NCI-H69 (cell line): Measurements from ENCODE around the gene PBRM1.

Experiments used
- DNase-seq: peaks from one replicate; lab custom pipeline; 2025; lab: John Stamatoyannopoulos, UW

PBRM1 gene

DNA sequence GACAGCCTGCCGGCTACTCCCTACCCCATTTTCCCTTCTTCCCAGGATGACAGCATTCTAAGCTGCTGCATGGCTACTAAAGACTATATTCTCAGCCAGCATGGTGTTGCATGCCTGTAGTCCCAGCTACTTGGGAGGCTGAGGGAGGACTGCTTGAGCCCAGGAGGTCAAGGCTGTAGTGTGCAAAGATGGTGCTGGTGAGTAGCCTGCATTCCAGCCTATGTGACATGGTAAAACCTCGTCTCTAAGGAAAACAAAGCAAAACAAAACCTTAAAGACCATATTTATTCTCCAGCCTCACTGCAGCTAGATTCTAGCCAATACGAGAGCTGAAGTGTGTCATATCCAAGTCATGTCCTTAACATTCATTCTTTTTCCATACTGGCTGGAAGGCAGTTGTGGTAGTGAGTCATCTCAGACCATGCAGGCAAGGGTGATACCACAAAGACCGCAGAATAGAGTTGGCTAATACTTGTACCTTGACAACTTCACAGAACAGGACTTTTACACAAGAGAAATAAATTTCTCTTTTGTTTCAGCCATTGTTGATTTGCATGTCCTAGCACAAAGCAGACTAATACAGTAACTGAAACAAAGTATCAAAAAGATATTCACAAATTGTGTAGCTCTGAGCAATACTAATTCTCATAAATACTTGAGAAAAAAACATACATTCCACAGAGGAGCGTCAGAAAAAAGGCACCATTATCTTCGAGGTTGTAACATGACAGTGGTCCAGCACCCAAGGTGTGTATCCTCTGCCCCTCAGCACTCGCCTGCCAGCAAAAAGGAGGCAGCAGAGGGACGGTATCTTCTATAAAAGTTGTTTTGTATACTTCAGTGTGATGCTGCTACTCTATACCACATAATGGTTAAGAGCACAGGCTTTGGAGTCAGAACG is 14.8 kb downstream of the PBRM1 start:
- DNase-seq, result no peak

DNA sequence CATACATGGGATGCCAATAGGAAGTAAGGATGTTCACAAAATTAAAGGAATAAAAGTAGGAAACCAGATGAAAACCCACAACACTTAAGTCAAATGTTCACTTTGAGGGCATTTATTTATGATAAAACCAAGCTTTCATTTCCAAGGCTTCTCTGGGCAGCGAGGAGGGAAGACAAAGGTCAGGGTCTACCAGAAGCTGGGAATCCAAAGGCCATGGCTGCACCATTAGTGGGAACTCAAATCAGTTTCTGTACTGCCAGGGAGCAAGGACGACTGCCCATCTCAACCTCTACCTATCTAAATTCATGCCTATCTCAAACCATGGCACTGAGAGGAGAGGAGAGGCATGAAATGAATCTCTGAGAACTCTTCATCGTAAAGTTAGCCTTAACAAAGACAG is 22.6 kb downstream of the PBRM1 start:
- DNase-seq, result no peak

DNA sequence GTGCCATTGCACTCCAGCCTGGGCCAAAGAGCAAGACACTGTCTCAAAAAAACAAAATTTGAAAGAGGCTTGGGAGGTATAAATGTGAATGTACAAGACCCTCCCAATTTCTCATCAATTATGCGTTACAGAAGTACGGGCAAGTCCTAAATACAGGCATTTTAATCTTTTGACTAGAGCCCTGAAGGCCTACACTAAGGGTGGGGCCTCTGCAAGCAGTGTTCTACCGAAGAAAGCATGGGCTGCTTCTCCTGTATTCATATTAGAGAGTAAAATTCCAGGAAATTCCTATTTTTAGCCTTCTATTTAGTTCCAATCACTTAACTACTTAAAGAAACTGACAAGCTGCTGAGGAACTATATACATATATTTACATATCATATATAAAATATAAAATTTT is 25.7 kb downstream of the PBRM1 start:
- no peak for DNase-seq

DNA sequence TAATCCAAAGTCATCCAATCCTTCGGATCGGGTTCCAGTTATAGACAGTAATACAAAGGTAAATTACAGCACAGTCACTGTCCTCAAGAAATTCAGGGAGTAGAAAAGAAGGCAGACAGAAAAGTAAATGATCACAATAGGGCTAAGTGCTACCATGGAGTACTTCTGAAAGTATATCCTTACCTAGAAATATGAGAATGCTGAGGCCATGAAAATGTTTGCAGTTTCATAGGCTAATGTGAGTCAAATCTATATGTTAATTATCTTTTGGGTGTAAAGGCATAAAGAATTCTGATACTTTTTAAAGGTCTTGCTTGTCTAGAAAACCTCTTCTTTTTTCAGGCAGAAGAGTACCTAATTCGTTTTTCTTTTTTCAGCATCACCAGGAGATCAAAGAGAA is 29.8 kb downstream of the PBRM1 start:
- DNase-seq, result no peak

DNA sequence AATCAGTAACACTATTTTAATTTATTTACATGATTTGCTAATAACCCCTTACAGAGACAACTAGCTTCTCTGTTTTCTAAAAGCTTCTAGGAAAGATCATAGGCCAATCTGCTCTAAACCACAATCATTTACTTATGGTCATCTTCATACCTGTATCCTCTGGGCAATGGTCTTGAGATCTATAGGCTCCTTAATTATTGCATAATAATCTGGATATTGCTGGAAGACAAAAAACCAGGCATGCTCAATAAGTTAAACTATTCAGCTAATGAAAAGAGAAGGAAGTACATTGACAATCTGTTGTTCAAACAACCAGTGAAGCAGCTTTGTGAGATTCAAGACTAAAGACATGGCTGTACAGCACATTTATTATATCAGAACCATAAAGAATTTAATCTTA is 34.1 kb downstream of the PBRM1 start:
- no peak for DNase-seq

DNA sequence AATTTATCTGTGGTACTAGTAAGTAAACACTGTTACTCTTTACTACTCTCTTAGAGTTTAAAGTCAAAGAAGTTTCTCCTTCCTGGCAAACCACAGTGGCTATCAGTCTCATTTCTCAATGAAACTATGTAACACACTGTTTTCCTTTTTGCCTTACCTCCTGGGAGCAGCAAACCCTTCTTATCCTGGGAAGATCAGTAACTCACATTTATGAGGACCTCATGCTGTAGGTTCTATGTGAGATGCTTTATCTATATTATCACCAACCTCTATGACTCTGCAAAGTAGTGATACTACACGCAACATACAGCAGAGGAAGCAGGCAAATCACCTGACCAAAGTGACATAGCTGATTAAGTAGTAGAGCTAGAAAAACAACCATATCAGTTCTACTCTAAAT is 35.3 kb downstream of the PBRM1 start:
- no peak for DNase-seq

DNA sequence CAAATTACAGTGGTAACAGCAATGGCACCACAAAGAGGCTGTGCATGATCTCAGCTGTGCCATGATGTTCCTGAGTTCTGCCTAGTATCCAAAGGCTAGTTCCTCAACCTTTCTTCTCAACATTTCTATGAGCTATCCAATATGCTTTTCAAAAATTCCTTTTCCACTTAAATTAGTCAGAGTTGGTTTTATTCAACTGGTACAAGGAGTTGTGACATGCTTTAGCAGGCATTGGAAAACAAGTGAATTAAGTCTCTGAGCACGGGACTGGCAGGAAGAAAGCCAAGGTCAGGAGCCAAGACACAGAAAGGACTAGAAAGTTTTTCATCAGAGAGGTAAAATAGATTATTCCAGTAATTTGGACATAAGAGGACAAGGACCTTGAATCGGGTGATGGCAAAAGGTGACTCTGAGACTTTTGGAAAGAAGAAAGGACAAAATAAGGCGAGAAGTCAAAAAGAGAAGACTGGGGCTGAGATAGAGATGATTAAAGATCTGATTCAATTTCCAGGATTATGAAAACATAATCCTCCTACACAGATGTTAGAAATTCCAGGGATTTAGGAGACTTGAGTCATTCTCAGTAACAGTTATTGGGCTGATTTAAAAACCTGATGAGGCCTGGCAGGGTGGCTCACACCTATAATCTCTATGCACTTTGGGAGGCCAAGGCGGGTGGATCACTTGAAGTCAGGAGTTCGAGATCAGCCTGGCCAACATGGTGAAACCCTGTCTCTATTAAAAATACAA is 36.1 kb downstream of the PBRM1 start:
- no peak for DNase-seq

DNA sequence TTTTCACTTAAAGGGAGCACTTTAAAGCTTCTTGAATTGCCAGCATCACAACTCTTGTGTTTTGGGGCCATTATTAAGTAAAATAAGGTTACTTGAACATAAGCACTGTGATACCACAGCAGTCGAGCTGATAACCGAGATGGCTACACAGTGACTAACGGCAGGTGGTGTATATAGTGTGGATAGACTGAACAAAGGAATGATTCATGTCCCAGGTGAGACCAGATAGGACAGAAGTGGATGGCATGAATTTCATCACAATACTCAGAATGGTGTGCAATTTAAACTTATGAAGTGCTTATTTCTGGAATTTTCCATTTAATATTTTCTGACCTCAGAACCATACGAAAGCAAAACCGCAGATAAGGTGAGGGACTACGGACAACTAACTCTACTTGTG is 40.2 kb downstream of the PBRM1 start:
- no peak for DNase-seq

DNA sequence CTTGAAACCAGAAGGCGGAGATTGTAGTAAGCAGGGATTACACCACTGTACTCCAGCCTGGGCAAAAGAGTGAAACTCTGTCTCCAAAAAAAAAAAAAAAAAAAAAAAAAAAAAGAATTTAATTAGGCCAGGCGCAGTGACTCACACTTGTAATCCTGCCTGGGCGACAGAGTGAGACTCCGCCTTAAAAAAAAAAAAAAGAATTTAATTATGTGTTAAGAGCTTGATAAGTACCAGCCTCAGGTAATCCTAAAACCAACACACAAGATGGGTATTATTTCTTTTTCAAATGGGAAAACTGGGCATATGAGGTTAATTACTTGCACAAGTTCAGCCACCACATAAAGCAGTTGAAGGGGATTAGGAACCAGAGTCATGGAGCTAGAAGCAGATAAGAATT is 49.0 kb downstream of the PBRM1 start:
- DNase-seq, result peak; percentile 72

DNA sequence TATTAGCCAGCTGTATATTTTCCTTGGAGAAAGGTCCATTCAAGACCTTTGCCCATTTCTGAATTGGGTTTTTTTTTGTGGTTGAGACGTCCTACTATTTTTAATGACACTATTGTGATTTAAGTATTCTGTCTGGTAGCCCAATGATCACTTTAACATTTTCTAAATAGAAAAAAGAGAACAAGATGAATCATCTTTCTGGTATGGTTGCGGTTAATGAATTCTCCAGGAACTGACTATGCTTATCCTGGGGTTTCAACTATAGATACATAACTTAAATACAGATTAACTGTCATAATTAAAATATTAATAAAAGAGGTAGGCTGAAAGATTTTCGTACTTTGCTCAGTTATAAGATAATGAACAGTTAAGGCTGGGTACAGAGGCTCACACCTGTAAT is 51.9 kb downstream of the PBRM1 start:
- no peak for DNase-seq

DNA sequence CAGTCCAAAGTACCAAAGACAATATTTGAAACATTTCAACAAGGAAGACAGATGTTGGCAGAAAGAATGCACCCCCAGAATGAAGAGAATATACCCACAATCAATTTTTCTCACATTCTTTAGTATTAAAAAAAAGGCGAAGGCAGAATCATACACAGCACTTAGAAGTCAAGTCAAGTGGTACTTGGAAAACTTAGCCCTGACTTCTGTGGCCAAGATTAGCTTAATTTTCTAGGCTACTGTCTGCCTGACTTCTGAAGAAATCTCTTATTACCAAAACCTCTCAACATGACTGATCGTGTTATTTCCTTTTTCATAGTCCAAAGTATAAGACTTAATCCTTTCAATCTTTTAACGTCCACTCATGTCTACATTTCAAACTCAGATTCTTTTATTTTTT is 60.7 kb downstream of the PBRM1 start:
- no peak for DNase-seq

DNA sequence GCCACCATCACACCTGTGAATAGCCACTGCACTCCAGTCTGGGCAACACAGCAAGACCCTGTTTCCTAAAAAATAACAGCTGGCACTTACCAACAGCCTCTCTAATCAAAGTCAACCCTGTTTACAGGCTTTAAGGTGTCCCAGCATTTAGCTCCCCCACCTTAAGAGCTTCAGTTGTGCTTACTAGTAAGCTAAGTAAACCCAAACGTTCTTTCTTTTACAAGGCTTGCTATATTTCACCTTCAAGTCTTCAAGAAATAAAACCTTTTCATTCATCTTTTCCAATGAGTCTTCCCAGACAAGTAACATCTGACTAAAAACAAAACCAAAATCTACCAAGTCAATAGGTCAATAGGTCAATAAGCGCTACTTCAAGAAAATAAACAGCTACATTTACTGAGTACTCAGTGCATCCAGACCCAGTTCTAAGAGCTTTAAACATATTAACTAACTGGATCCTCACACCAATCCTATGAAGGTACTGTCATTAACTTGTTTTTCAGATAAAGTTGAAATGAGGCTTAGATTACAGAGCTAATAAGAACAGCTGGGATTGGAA is 62.4 kb downstream of the PBRM1 start:
- no peak for DNase-seq

DNA sequence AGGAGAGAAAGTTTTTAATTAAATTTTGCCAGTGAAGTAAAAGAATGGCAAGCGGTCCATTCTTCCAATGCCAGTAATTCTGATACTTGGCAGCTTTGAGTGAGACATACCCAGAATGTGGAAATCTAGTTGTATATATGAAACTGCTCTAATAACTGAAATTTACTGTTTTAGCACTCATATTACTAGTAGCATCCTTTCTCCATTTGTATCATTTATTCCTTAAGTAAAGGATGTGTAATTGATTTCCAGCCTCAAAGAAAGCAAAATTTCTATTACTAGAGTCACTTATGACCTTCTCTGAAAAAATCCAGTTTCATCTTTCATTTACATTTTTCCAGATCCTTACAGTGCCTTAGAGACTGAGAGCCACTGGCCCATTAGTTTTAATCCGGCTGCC is 65.1 kb downstream of the PBRM1 start:
- no peak for DNase-seq

DNA sequence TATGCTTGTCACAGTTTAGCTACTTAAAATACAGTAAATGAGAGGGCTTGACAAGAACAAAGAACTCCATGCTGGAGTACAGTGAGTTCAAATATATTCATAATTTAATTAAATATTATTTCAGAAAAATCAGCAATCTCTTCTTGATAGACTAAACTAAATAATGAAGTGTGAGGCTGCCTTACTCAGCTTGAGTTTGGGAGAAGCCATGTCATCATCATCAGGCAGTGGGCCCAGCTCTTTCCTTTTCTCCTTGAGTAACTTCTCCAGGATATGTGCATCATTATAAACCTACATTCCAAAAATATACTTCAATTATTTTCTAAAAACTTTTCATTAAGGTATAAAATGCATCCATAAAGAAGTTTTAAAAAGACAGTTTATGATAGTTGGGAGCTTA is 70.5 kb downstream of the PBRM1 start:
- no peak for DNase-seq

DNA sequence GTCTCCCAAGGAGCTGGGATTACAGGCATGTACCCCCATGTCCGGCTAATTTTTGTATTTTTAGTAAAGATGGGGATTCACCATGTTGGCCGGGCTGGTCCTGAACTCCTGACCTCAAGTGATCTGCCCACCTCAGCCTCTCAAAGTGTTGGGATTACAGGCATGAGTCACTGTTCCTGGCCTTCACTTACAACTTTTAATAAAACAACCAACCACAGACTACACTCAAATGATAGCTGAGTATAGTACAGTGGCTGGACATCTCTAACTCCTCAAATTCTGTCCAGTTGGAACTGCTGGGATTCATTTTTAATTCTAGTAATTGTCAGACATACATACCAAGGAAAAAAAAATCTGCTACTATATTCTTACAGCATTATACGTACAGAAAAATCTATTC is 71.0 kb downstream of the PBRM1 start:
- DNase-seq, result no peak

DNA sequence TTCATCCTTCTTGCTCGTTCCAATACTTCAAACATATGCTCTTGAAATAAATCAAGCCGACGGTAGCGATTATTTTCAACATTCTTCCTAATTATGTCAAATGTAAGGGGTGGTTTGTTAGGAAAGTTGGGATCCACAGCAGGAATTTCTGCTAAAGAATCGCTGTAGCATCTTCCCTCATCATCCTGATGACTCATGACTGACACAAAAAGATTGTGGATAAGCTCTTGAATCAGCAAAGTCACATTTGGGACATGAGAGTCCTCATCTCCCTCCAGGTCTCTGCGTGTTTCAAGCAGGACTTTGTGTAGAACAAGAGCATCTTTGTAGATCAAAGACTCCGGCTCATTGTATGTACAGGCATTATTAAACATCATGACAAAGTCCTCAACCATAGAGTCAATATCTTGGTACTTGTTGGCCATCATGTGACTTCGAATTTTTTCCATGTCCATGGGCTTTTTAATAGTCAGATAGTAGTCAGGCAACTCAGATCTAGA is 76.3 kb downstream of the PBRM1 start:
- DNase-seq, result no peak

DNA sequence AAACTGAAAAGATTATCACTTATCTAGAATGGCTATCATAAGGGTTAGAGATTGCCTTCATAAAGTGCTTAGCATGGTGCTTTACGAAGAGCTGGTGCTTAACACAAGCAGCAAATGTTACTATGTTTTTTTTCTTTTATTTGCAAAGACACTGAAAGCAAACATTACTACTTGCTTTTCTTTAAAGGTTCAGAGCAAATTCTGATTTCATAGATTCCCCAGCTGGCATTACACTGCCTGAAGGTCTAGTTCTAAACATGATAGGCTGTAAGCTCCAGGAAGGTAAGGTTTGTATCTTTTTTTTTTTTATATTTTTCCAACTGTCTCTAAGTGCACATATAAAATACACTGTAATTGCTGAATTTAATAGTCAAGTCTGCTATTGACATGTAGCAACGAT is 77.4 kb downstream of the PBRM1 start:
- DNase-seq, result no peak

DNA sequence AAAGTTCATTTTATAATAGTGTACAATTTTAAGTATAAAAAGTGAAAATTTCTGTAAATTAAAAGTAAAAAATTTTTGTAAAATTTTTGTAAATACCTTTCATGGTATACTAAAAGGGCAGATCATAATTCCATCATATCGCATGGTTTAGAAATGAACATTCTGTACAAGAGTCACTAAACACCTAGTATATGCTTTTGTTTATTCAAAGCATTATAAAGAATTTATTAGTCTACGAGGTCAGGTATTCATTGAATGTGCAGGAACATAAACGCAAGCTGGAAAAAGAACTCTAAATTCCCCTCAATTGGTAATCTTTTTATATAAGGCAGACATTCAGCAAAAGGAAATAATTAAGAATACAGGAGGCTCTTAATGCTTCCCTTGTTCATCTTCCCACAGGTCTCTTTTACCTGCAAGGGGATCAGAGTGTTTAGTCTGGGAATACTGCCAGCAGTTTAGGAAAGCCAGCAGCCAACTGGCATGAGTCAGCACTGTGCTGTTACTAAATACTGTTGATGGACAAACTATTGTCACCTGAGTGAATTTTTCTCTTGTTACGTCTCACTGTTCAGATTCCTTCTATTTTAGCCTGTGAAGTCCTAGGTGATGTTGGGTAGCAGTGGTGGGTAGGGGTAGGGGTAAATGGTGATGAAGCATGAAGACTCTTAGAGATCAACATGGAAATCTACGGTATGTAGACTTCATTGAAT is 79.2 kb downstream of the PBRM1 start:
- peak; percentile 81 for DNase-seq

DNA sequence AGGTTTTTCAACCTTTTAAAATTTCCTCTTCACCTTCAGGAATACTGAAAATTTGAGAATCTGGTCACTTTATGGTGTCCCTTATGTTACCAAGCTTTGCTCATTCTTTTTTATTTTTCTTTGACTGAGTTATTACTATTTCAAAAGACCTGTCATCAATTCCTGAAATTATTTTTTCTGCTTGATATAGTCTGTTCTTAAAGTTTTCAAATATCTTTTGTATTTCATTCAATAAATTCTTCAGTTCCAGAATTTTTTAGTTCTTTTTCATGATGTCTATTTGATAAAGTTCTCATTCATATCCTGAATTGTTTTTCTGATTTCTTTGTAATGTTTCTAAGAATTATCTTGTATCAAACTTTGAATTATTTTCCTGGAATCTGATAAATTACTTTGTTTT is 85.5 kb downstream of the PBRM1 start:
- no peak for DNase-seq

DNA sequence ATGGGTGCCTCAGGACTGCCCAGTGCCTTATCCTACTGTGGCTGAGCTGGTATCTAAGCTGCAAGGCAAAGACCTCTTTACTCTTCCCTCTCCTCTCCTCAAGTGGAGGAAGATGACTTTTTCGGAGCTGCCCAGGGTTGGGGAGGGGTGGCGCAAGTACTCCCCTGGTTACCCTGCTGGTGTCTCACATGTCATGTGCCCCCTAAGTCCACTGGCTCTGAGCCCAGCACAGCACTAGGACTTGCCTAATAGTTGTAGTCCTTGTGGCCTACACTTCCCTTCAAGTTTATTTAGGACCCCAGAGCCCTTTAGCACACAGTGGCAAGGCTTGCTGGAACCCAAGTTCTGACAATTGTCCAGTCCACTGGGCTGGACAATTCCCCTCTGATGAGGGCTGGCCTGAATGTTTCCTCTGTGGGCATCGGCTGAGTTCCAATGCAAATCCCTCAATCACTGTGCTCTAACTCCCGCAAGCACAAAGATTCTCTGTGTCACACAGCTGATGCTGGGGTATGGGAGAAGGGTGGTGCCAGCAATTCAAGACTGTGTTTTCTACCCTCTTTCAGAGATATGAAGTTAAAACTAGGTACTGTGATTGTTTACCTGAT is 89.0 kb downstream of the PBRM1 start:
- DNase-seq, result no peak

DNA sequence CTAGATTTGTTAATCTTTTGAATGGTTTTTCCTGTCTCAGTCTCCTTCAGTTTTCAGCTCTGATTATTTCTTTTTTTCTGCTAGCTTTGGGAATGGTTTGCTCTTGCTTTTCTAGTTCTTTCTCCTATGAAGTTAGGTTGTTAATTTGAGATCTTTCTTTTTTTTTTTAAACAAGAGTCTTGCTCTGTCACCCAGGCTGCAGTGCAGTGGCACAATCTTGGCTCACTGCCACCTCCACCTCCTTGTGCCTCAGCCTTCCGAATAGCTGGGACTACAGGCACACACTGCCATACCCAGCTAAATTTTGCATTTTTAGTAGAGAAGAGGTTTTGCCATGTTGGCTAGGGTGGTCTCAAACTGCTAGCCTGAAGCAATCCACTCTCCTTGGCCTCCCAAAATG is 92.6 kb downstream of the PBRM1 start:
- DNase-seq, result no peak
